HG02759 (cell line): ENCODE data around the gene SHROOM3.
"Not testable (repeated sequence)": the region's sequence is repeated elsewhere in the genome, so short reads cannot be mapped to it uniquely, and the experiment has no call there.

Experiments used
- ATAC-seq: cut with Tn5 transposase; IDR thresholded peaks from one replicate; pipeline ENCODE4 v1.9.1; 2021; ENCODE audit warnings: mild to moderate bottlenecking, moderate library complexity; ENCODE audit not compliant: unreplicated experiment

Gene SHROOM3

GRCh38 chr4:76443376-76443775, 8.3 kb downstream of the SHROOM3 start:
- no peak for ATAC-seq

- ATAC-seq, result no peak
These were observed 10.9 kb downstream of the SHROOM3 start for GRCh38 chr4:76445911-76446310.

GRCh38 chr4:76447393-76447851, 12.4 kb downstream of the SHROOM3 start:
- ATAC-seq, result no peak

GRCh38 chr4:76448211-76448610, 13.2 kb downstream of the SHROOM3 start:
- no peak for ATAC-seq

GRCh38 chr4:76449362-76449767, 14.3 kb downstream of the SHROOM3 start:
- no peak for ATAC-seq

- no peak for ATAC-seq
These were observed 14.8 kb downstream of the SHROOM3 start for GRCh38 chr4:76449833-76450232.

GRCh38 chr4:76453232-76453631, 18.2 kb downstream of the SHROOM3 start:
- no peak for ATAC-seq

- ATAC-seq, result not testable (repeated sequence)
These were observed 19.0 kb downstream of the SHROOM3 start for GRCh38 chr4:76454073-76454472.

GRCh38 chr4:76457885-76458284, 22.9 kb downstream of the SHROOM3 start:
- ATAC-seq, result no peak

GRCh38 chr4:76458297-76458696, 23.3 kb downstream of the SHROOM3 start:
- no peak for ATAC-seq

GRCh38 chr4:76458825-76459224, 23.8 kb downstream of the SHROOM3 start:
- ATAC-seq, result no peak

- ATAC-seq, result no peak
These were observed 24.3 kb downstream of the SHROOM3 start for GRCh38 chr4:76459291-76459723.

GRCh38 chr4:76463568-76463967, 28.5 kb downstream of the SHROOM3 start:
- no peak for ATAC-seq

- no peak for ATAC-seq
These were observed 35.0 kb downstream of the SHROOM3 start for GRCh38 chr4:76470064-76470463.

- ATAC-seq, result no peak
These were observed 35.5 kb downstream of the SHROOM3 start for GRCh38 chr4:76470532-76470931.

- ATAC-seq, result no peak
These were observed 41.5 kb downstream of the SHROOM3 start for GRCh38 chr4:76476571-76476970.

- ATAC-seq, result no peak
These were observed 49.6 kb downstream of the SHROOM3 start for GRCh38 chr4:76484654-76485053.

- no peak for ATAC-seq
These were observed 50.4 kb downstream of the SHROOM3 start for GRCh38 chr4:76485450-76485849.

- no peak for ATAC-seq
These were observed 51.7 kb downstream of the SHROOM3 start for GRCh38 chr4:76486588-76487276.

- no peak for ATAC-seq
These were observed 52.6 kb downstream of the SHROOM3 start for GRCh38 chr4:76487621-76488020.

- ATAC-seq, result no peak
These were observed 53.4 kb downstream of the SHROOM3 start for GRCh38 chr4:76488455-76488854.

GRCh38 chr4:76488888-76489685, 54.1 kb downstream of the SHROOM3 start:
- no peak for ATAC-seq
